Kidney epithelial cell (primary cell): ENCODE results near the gene GSK3A. TPM values are rescaled to one million over a fixed set of nuclear protein-coding genes. Genes with fewer than 3 reads are reported as not detected.

ENCODE experiments used
- DNase-seq: peaks from one replicate; pipeline ENCODE4 v3.0.0-alpha.2; 2010; ENCODE audit warnings: low read depth
- H3K27me3 ChIP-seq: 2 replicates; pipeline ENCODE4 v1.6.0; 2011; ENCODE audit warnings: low read length; ENCODE audit not compliant: control insufficient read depth, insufficient read depth
- H3K36me3 ChIP-seq: 2 replicates; pipeline ENCODE4 v1.5.1; 2011; ENCODE audit warnings: low read length; ENCODE audit not compliant: control insufficient read depth, insufficient read depth
- H3K4me3 ChIP-seq: 2 replicates; pipeline ENCODE4 v1.5.1; 2011; ENCODE audit warnings: low read depth, mild to moderate bottlenecking, control low read depth, low read length
- total RNA-seq: library from RNA; depleted of rRNA; stranded (reverse); fragments of >200 nt; gene quantifications from 2 replicates; pipeline ENCODE4 v1.2.3, GENCODE V29; 2015
- TF ChIP-seq, protein P1 (sequence below): IDR thresholded peaks from 2 replicates; pipeline ENCODE4 v1.5.1; 2011; ENCODE audit warnings: mild to moderate bottlenecking, moderate library complexity, low read length, control low read depth, inconsistent platforms; ENCODE audit not compliant: insufficient read depth, poor library complexity, severe bottlenecking

Gene GSK3A
- total RNA-seq, 1 donor from 2014 or later: 27.3 TPM

DNA sequence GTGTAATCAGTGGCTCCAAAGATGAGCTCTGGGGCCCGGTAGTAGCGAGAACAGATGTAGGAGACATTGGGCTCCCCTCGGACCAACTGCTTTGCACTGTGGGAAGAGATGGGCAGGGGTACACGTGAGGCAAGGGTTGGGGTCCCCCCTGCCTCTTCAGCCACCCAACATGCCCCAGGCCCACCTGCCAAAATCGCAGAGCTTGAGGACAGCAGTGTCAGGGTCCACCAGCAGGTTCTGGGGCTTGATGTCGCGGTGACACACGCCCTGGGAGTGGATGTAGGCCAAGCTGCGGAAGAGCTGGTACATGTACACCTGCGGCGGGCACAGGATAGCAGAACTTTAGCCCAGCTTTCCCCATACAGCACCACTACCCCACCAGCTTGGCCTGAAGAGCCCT is 8.0 kb downstream of the GSK3A start:
- TF ChIP-seq, protein P1, sequence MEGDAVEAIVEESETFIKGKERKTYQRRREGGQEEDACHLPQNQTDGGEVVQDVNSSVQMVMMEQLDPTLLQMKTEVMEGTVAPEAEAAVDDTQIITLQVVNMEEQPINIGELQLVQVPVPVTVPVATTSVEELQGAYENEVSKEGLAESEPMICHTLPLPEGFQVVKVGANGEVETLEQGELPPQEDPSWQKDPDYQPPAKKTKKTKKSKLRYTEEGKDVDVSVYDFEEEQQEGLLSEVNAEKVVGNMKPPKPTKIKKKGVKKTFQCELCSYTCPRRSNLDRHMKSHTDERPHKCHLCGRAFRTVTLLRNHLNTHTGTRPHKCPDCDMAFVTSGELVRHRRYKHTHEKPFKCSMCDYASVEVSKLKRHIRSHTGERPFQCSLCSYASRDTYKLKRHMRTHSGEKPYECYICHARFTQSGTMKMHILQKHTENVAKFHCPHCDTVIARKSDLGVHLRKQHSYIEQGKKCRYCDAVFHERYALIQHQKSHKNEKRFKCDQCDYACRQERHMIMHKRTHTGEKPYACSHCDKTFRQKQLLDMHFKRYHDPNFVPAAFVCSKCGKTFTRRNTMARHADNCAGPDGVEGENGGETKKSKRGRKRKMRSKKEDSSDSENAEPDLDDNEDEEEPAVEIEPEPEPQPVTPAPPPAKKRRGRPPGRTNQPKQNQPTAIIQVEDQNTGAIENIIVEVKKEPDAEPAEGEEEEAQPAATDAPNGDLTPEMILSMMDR: no peak
- Histone ChIP-seq H3K36me3 (peaks cover 4% of the 10 kb centered on the region), H3K27me3 (no peaks in the 10 kb centered on the region), H3K4me3 (no peak overlapping the region)
- no peak for DNase-seq

DNA sequence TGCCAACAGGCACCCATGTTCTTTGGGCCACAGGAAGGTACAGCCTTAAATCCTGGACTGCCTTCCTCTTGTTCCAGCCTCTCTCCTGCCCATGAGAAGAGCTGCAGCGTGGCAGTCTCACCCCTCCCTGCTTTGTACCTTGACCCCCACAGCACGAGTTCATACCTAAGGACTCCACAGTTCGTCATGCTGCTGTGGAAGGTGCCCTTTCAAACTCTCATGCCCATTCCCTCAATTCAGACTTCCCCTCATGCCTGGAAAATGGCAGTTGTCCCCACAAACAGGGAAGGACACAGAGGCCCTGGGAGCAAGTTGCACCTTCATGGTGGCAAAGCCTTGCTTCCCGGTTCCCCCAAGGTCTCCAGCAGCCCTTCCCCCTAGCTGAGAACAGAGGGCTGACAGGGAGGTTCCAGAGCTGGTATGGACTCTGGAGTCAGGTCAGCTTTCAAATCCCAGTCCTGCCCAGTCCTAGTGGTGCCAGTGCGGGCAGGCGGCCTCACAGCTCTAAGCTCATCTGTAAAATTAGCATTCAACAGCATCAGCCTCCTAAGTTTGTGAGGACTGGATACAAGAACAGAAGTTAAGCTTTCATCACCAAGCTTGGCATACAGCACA is 8.6 kb downstream of the GSK3A start:
- Histone ChIP-seq H3K36me3 (peaks cover 6% of the 10 kb centered on the region), H3K27me3 (no peaks in the 10 kb centered on the region), H3K4me3 (no peak overlapping the region)
- DNase-seq: no peak
- TF ChIP-seq, protein P1: no peak

DNA sequence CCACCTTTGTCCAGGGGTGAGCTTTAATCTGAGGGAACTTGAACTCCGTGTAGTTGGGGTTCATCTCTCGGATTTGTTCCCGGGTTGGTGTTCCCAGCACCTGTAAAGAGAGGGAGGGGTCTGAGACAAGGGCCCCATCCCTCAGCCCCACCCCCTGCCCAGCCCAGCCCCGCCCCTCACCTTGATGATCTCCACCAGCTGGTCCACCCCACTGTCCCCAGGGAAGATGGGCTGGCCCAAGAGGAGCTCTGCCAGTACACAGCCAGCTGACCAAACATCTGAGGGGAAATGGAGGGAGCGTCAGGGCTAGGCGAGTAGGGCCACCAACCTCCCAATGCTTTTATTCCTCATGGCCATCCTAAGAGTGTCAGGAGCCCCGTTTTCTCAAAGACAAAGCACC is 9.3 kb downstream of the GSK3A start:
- Histone ChIP-seq H3K36me3 (peaks cover 6% of the 10 kb centered on the region), H3K4me3 (no peak overlapping the region), H3K27me3 (no peaks in the 10 kb centered on the region)
- TF ChIP-seq, protein P1: no peak
- DNase-seq: no peak

DNA sequence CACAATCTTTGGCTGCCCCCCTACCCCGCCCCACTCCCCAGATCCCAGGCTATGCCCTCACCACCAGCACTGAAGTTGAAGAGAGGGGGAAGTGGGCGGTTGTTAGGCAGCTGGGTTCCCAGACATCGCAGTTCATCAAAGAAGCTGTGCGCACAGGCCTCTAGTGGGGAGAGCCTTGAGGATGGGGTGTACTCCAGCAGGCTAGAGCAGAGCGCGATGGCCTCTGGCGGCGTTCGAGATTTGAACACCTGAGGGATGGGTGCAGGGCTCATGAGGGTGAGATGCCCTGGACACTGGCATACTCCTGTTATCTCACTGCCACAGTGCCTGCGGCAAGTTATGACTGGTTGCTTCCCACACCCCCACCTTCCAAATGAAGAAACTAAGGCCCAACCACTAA is 10.0 kb downstream of the GSK3A start:
- TF ChIP-seq, protein P1: no peak
- Histone ChIP-seq H3K4me3 (no peak overlapping the region), H3K27me3 (no peaks in the 10 kb centered on the region), H3K36me3 (peaks cover 6% of the 10 kb centered on the region)
- no peak for DNase-seq

DNA sequence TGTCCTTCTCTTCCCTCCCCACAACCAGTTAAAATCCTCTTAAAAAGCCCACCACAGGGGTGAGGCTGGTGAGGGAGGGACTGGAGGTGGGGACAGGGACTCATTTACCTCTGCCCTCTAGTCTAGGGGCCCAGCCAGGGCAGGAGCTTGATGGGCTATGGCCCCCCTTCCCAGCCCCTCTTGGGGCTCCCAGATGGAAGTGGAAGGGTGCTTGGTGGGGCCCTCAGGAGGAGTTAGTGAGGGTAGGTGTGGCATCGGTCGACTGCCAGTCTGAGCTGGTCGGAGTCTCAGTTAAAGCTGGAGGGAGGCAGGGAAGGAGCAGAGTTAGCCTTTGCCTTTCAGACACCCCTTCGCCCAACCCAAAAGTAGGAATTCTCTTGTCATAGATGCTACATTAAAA is 11.8 kb downstream of the GSK3A start:
- TF ChIP-seq, protein P1: no peak

DNA sequence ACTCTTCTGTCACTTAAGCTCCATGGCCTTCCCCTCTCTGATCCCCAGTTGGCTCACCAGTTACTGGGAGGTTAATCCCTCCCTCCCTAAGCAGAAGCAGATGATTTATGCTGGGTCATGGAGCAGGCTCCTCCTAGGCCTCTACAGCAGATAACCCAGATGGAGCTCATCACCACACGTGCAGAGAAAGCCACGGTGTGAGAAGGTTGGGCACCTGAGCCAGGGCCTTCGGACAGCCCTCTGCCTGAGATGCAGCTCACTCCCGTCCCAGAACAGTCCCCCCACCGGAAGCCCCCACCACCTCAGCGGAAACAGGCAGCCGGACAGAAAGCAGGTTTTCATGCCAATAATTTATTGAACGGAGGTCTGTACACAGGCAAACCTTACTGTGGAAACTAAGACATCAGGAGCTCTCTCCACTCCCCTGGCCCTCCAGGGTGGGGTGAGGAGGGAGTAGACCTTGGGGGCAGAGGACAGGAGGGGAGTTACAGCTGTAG is 12.5 kb downstream of the GSK3A start:
- Histone ChIP-seq H3K36me3 (peaks cover 3% of the 10 kb centered on the region), H3K4me3 (no peak overlapping the region), H3K27me3 (no peaks in the 10 kb centered on the region)
- DNase-seq: no peak
- TF ChIP-seq, protein P1: no peak

More for the DNA sequence above, 11.8 kb downstream of the GSK3A start:
- no peak for DNase-seq
- H3K36me3 ChIP-seq: peaks cover 3% of the 10 kb centered on the region
- no peaks in the 10 kb centered on the region for H3K27me3 ChIP-seq
- no peak overlapping the region for H3K4me3 ChIP-seq
